K562 (cell line): ENCODE data around the gene NIPAL3. TPM values are rescaled to one million over a fixed set of nuclear protein-coding genes. Genes with fewer than 3 reads are reported as not detected.

Experiments used
- ATAC-seq: fragments of 200-7000 bp; cut with Tn5 transposase; 3 replicates; pipeline ENCODE4 v1.9.1; 2020; ENCODE audit warnings: moderate library complexity
- BruUV-seq: library from RNA; stranded (reverse); fragments of 400-500 nt; replicated peaks from 2 replicates; lab custom pipeline; 2021; lab: Mats Ljungman, UMichigan
- CTCF ChIA-PET: fragments of 300-600 bp; formaldehyde crosslinking; extraction: SDS; loops from one replicate; lab custom pipeline; 2021; ENCODE audit warnings: low intra/inter-chr PET ratio; lab: Yijun Ruan, JAX
- POLR2A ChIA-PET: fragments of 300-600, 350-650 bp; sonication (Branson Sonifier 250); formaldehyde crosslinking; extraction: SDS; loops from one replicate; lab custom pipeline; 2021; ENCODE audit warnings: antibody characterized with exemption, inconsistent platforms; lab: Yijun Ruan, JAX
- DNase-seq, 4 experiments: peaks; one replicate each; pipeline versions ENCODE4 v3.0.0 to v3.0.0-alpha.2; 2011 to 2018; ENCODE audit warnings: low spot score in 3 of 4, mixed read lengths in 3 of 4; ENCODE audit errors: extremely low read depth in 1 of 4
- FAIRE-seq: peaks from 2 replicates; lab custom pipeline; 2011; peaks lifted over from hg19 to GRCh38; lab: Jason Lieb, UNC
- H2AFZ ChIP-seq: 2 replicates; pipeline ENCODE4 v1.6.0; 2011; ENCODE audit warnings: low read depth, low read length, control low read depth, inconsistent platforms
- H3K27ac ChIP-seq: fragments of 200-600 bp; 3 replicates; pipeline ENCODE4 v1.8.0; 2011; ENCODE audit warnings: low read depth, mild to moderate bottlenecking, control low read depth, inconsistent platforms, low read length, moderate library complexity, mixed read lengths; ENCODE audit errors: extremely low read depth
- H3K27me3 ChIP-seq, 2 experiments: fragments of 300-600 bp in 1 of 2; 2 replicates in 1 of 2; 3 replicates in 1 of 2; pipeline versions ENCODE4 v1.6.0 to v1.8.0; 2011; ENCODE audit warnings: inconsistent platforms in 2 of 2, low read length in 2 of 2, mild to moderate bottlenecking in 1 of 2, mixed read lengths in 1 of 2, moderate library complexity in 1 of 2; ENCODE audit not compliant: control insufficient read depth in 2 of 2, insufficient read depth in 2 of 2
- H3K36me3 ChIP-seq: fragments of 300-600 bp; 3 replicates; pipeline ENCODE4 v1.8.0; 2011; ENCODE audit warnings: mild to moderate bottlenecking, low read length, inconsistent platforms; ENCODE audit not compliant: control insufficient read depth, insufficient read depth
- H3K4me1 ChIP-seq, 2 experiments: fragments of 200-600 bp in 1 of 2; replicated peaks in 1 of 2; 2 replicates in 1 of 2; 3 replicates in 1 of 2; pipeline versions ENCODE4 v1.5.1 to v1.8.0; 2011; ENCODE audit warnings: inconsistent platforms in 2 of 2, low read length in 2 of 2, mild to moderate bottlenecking in 1 of 2, mixed read lengths in 1 of 2, moderate library complexity in 1 of 2; ENCODE audit not compliant: control insufficient read depth in 2 of 2, insufficient read depth in 2 of 2
- H3K4me2 ChIP-seq: 2 replicates; pipeline ENCODE4 v1.6.1; 2011; ENCODE audit warnings: low read length, control low read depth, inconsistent platforms, mixed read lengths; ENCODE audit not compliant: insufficient read depth
- H3K4me3 ChIP-seq: fragments of 200-600 bp; sonication (generic), shearing (Covaris generic); 2 replicates; pipeline ENCODE4 v1.5.1; 2016; ENCODE audit warnings: control low read depth, inconsistent platforms
- H3K79me2 ChIP-seq: fragments of 200-600 bp; 3 replicates; pipeline ENCODE4 v1.8.0; 2011; ENCODE audit warnings: low read length, inconsistent platforms; ENCODE audit not compliant: control insufficient read depth, insufficient read depth
- H3K9ac ChIP-seq, 2 experiments: 2 replicates each; pipeline versions ENCODE4 v1.6.0 to v1.6.1; 2011; ENCODE audit warnings: low read depth in 2 of 2, low read length in 2 of 2, control low read depth in 1 of 2, inconsistent platforms in 1 of 2, mild to moderate bottlenecking in 1 of 2, mixed read lengths in 1 of 2; ENCODE audit not compliant: insufficient read depth in 1 of 2
- H3K9me1 ChIP-seq: one replicate; pipeline ENCODE4 v1.6.0; 2011; ENCODE audit warnings: inconsistent platforms, mild to moderate bottlenecking, low read length, moderate library complexity; ENCODE audit not compliant: control insufficient read depth, insufficient read depth
- H3K9me3 ChIP-seq: replicated peaks from 2 replicates; pipeline ENCODE4 v1.5.1; 2011; ENCODE audit warnings: low read depth, low read length, inconsistent platforms; ENCODE audit not compliant: control insufficient read depth, insufficient read depth
- H4K20me1 ChIP-seq: replicated peaks from 2 replicates; pipeline ENCODE4 v1.6.1; 2011; ENCODE audit warnings: low read length, inconsistent platforms, mixed read lengths; ENCODE audit not compliant: control insufficient read depth, insufficient read depth
- ARHGAP35 ChIP-seq: fragments of 450-650 bp; IDR thresholded peaks from 2 replicates; pipeline ENCODE4 v1.6.1; 2018; ENCODE audit not compliant: partially characterized antibody
- ATF1 ChIP-seq, 2 experiments: fragments of 450-650 bp in 1 of 2; IDR thresholded peaks; 2 replicates each; pipeline ENCODE4 v1.6.1; 2016; ENCODE audit warnings: missing compliant biosample characterization in 1 of 2, missing genetic modification characterization in 1 of 2
- CHD4 ChIP-seq: fragments of 200-600 bp; sonication (generic); IDR thresholded peaks from 3 replicates; pipeline ENCODE4 v1.6.1; 2012; ENCODE audit warnings: low read depth, mild to moderate bottlenecking, mixed read lengths, low read length, inconsistent platforms; ENCODE audit not compliant: insufficient read depth, insufficient replicate concordance, poor library complexity, severe bottlenecking
- DNMT1 ChIP-seq: fragments of 450-650 bp; IDR thresholded peaks from 2 replicates; pipeline ENCODE4 v1.6.1; 2016; ENCODE audit warnings: antibody characterized with exemption, mild to moderate bottlenecking
- GATAD2A ChIP-seq: fragments of 450-650 bp; IDR thresholded peaks from 2 replicates; pipeline ENCODE4 v1.6.1; 2017
- JUNB ChIP-seq: fragments of 450-650 bp; formaldehyde crosslinking; conservative IDR thresholded peaks from 2 replicates; pipeline ENCODE4 v1.4.0; 2020; ENCODE audit warnings: mild to moderate bottlenecking
- MAZ ChIP-seq, 2 experiments: fragments of 450-650 bp in 1 of 2; sonication (generic) in 1 of 2; formaldehyde crosslinking; IDR thresholded peaks in 1 of 2; conservative IDR thresholded peaks in 1 of 2; 2 replicates each; pipeline versions ENCODE4 v1.4.0 to v1.5.0; 2020; ENCODE audit warnings: mild to moderate bottlenecking in 1 of 2, missing genetic modification reagents in 1 of 2
- PRMT5 ChIP-seq: sonication (generic); formaldehyde crosslinking; IDR thresholded peaks from 2 replicates; pipeline ENCODE4 v1.5.0; 2020; ENCODE audit warnings: missing genetic modification reagents
- ZNF512 ChIP-seq: IDR thresholded peaks from 2 replicates; pipeline ENCODE4 v1.6.1; 2016; ENCODE audit warnings: missing genetic modification characterization, missing compliant biosample characterization
- WGBS: fragments of 100-300 bp; shearing (Covaris generic); methylation state at CpG from one replicate; pipeline ENCODE4 v1.1.6; 2016; ENCODE audit warnings: low coverage, mixed read lengths; ENCODE audit not compliant: insufficient coverage; ENCODE audit errors: missing lambda C conversion rate; 5-methylcytosine and 5-hydroxymethylcytosine counted together
- in situ Hi-C: fragments of 300-500 bp; cut with MboI; formaldehyde crosslinking; loops from 4 replicates; pipeline ENCODE4 v1.15.0; 2018; ENCODE audit warnings: inconsistent platforms, mixed read lengths
- intact Hi-C: fragments of 100-400 bp; cut with micrococcal nuclease; formaldehyde crosslinking; loops from 2 replicates; pipeline ENCODE4 v1.14.2; 2022
- polyA plus RNA-seq, 8 experiments: library from polyadenylated mRNA; depleted of rRNA in 4 of 8; stranded (reverse) in 5 of 8; unstranded in 3 of 8; fragments of >200 nt; fragmentation: Nextera tagmentation in 2 of 8; fragmentation: Illumina TruSeq in 1 of 8; extraction: Ambion mirVana in 2 of 8; extraction: Trizol in 1 of 8; gene quantifications; 2 replicates each; pipeline versions ENCODE4 v1.2.1 to v1.2.3, GENCODE V29; 2011 to 2014; ENCODE audit warnings: inconsistent platforms in 1 of 8, missing spikeins in 1 of 8
- total RNA-seq, 7 experiments: library from RNA; depleted of rRNA in 6 of 7; stranded (reverse); fragments of >200 nt in 6 of 7; fragmentation: Illumina TruSeq in 2 of 7; extraction: Trizol in 2 of 7; gene quantifications; 2 replicates each; pipeline versions ENCODE4 v1.2.1 to v1.2.3, GENCODE V29; 2011 to 2021; ENCODE audit warnings: low replicate concordance in 1 of 7

NIPAL3 gene
- total and polyA plus RNA-seq, 9 of the 15 experiments (the other 6 are each of a cell fraction or from before 2014, with no cell fraction given), result 10.5 to 26.3 (median 16.0) TPM

- Histone ChIP-seq H3K9me3 (no peaks in the 10 kb centered on the region), H2AFZ (no peak overlapping the region), H3K27ac (no peak overlapping the region), H3K4me3 (no peak overlapping the region), H3K9ac (no peak overlapping the region), H3K27me3 (peaks cover 0 to 12% of the 10 kb centered on the region in 2 experiments; a peak in 1 of 5 replicates), H3K36me3 (no peaks in the 10 kb centered on the region), H4K20me1 (no peaks in the 10 kb centered on the region; the same call in 1 of the 2 replicates), H3K9me1 (no peaks in the 10 kb centered on the region), H3K4me2 (no peak overlapping the region), H3K4me1 (no peaks in the 10 kb centered on the region), H3K79me2 (no peaks in the 10 kb centered on the region)
- DNase-seq (no peak), FAIRE-seq (no peak), ATAC-seq (no peak)
- ChIA-PET POLR2A (no interaction called here), CTCF (no interaction called here)
- in situ Hi-C loops, result no loop called here
- TF ChIP-seq JUNB (CRISPR knock-in tag) (no peak), MAZ (CRISPR knock-in tag; conservative IDR thresholded peaks at IDR 0.05 in 1 of 2, IDR thresholded peaks at IDR 0.05 in 1 of 2) (no peak), ZNF512 (tag) (no peak), PRMT5 (CRISPR knock-in tag) (no peak), CHD4 (no peak), ARHGAP35 (no peak), GATAD2A (no peak), ATF1 (CRISPR knock-in tag; IDR thresholded peaks at IDR 0.05) (no peak), ATF1 (tag; IDR thresholded peaks at IDR 0.05) (no peak), DNMT1 (no peak)
- BruUV-seq, result no TSS peak
- intact Hi-C loops, result loop anchor here (1.0 kb wide), 1 partner anchor 7 kb away; no protein-coding TSS in a partner anchor
- 32% methylated on average over 13 of the region's 13 CpGs for WGBS
Observed at GRCh38 chr1:24374891-24375786, 40.5 kb upstream of the NIPAL3 start.
